ENCODE measurements around the gene ZNF777. TPM values are rescaled to one million over a fixed set of nuclear protein-coding genes. Genes with fewer than 3 reads are reported as not detected.

ZNF777 gene
- total and polyA plus RNA-seq, 9 of the 15 experiments (the other 6 are each of a cell fraction or from before 2014, with no cell fraction given), result 0.11 to 32.6 (median 9.0) TPM

DNA sequence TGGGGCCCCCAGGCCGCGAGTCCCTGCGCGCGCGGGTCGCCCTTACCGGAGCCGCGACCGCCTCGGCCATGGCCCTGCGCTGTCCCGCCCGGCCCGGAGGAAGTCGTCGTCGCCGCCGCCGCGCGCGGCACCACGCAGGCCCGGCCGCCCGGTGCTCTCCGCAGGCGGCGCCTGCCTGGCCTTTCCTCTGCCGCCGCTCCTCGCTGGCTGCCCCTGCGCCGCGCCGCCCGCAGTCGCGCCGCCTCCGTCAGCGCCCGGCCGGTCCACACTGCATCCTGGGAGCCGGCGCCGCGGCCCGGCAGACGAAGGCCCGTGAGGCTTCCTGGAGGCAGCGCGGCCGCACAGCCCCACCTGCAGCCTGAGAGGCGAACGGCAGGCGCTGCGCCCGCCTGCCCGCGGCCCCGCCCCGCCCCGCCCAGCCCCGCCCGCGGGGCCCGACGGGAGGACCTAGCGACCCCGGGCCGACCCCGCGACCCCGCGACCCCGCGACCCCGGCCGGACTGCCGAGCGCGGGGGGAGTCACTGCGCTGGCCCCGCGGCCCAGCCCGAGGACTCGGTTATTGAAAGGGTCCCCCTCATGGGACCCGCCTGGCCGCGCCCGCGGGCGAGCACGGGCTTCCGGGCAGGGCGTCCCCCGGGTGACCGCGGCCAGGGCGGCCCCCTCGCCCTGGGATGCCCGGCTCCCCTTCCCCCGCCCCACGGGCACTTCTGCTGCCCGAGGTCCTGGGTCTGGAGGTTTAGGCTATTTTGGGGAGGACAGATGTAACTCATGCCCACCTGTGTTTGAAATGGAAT is 36.8 kb upstream of the ZNF777 start, which contains the start of gene ZNF746 (continued):
- TF ChIP-seq MITF (IDR thresholded peaks at IDR 0.05) (no peak), SLC30A9 (CRISPR knock-in tag; IDR thresholded peaks at IDR 0.05) (no peak), CC2D1A (IDR thresholded peaks at IDR 0.05) (no peak), ETV6 (IDR thresholded peaks at IDR 0.05; ENCODE audit: borderline replicate concordance in 1 of 2, low read depth in 2 of 2, low read length in 1 of 2) (no peak), ETV6 (CRISPR knock-in tag; IDR thresholded peaks at IDR 0.05; ENCODE audit: borderline replicate concordance) (no peak), SMARCA5 (IDR thresholded peaks at IDR 0.05) (no peak), CHD7 (IDR thresholded peaks at IDR 0.05; ENCODE audit: low read depth, low read length) (no peak), TEAD4 (IDR thresholded peaks at IDR 0.05; ENCODE audit: low read length) (no peak), TEAD4 (CRISPR knock-in tag; IDR thresholded peaks at IDR 0.05; ENCODE audit: borderline replicate concordance) (no peak), ARNT (IDR thresholded peaks at IDR 0.05) (no peak)
- TF ChIP-seq, protein P1, sequence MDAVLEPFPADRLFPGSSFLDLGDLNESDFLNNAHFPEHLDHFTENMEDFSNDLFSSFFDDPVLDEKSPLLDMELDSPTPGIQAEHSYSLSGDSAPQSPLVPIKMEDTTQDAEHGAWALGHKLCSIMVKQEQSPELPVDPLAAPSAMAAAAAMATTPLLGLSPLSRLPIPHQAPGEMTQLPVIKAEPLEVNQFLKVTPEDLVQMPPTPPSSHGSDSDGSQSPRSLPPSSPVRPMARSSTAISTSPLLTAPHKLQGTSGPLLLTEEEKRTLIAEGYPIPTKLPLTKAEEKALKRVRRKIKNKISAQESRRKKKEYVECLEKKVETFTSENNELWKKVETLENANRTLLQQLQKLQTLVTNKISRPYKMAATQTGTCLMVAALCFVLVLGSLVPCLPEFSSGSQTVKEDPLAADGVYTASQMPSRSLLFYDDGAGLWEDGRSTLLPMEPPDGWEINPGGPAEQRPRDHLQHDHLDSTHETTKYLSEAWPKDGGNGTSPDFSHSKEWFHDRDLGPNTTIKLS (IDR thresholded peaks at IDR 0.05; ENCODE audit: borderline replicate concordance, low read depth), result peak; percentile 24; the same call in 1 of the 2 replicates

Data from K562 (cell line).